Peyer's patch (tissue), 4 donors: ENCODE results near the gene TRIM47.

Source experiments
- POLR2A ChIP-seq, 2 donors: fragments of 450-650 bp; IDR thresholded peaks; one replicate each; pipeline ENCODE4 v1.5.1; 2017; ENCODE audit warnings: antibody characterized with exemption in 2 of 2, mild to moderate bottlenecking in 2 of 2, moderate library complexity in 2 of 2
- TF ChIP-seq, protein P1 (sequence below), 6 experiments: fragments of 450-650 bp in 4 of 6; fragments of 200-600 bp in 2 of 6; sonication (generic) in 1 of 6; IDR thresholded peaks; one replicate each; pipeline ENCODE4 v1.5.1; 2017 to 2019; ENCODE audit warnings: antibody characterized with exemption in 6 of 6, mild to moderate bottlenecking in 3 of 6, moderate library complexity in 1 of 6

DNA sequence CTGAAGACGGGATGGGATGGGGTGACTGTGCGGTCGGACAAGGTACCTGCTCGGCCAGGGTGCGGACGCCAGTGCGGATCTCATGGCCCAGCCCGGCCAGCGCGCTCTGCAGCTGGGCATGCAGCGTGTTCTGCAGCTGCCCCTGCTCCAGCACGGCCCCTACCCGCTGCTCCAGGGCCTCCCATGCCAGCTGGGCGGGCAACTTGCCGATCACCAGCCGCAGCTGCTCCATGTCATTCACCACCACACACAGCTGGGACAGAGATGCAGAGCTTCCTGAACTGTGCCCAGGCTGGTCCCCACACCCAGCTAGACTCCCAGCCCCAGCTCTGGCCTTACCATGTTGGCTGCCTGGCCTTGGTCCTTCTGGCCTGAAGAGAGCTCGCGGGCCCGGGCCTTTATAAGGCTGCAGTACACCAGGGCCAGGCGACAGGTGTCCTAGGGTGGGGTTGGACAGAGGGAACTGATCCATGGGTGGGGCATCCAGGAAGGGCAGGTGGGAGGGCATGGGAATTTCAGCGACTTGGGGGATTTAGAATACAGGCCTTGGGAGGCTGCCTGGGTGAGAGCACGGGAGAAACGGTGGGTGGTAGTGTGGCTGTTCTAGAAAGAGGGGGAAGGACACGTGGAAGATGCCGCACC is 44.0 kb downstream of the TRIM47 start:
- TF ChIP-seq, protein P1, sequence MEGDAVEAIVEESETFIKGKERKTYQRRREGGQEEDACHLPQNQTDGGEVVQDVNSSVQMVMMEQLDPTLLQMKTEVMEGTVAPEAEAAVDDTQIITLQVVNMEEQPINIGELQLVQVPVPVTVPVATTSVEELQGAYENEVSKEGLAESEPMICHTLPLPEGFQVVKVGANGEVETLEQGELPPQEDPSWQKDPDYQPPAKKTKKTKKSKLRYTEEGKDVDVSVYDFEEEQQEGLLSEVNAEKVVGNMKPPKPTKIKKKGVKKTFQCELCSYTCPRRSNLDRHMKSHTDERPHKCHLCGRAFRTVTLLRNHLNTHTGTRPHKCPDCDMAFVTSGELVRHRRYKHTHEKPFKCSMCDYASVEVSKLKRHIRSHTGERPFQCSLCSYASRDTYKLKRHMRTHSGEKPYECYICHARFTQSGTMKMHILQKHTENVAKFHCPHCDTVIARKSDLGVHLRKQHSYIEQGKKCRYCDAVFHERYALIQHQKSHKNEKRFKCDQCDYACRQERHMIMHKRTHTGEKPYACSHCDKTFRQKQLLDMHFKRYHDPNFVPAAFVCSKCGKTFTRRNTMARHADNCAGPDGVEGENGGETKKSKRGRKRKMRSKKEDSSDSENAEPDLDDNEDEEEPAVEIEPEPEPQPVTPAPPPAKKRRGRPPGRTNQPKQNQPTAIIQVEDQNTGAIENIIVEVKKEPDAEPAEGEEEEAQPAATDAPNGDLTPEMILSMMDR (IDR thresholded peaks at IDR 0.05) = no peak
- TF ChIP-seq POLR2A (IDR thresholded peaks at IDR 0.05) = no peak
